SK-N-SH (cell line): ENCODE data around the gene SPOCK1. TPM values are rescaled to one million over a fixed set of nuclear protein-coding genes. Genes with fewer than 3 reads are reported as not detected.

Experiments
- CTCF ChIA-PET: fragments of 300-600, 350-600 bp; formaldehyde crosslinking; extraction: SDS; loops from one replicate; lab custom pipeline; 2021; lab: Yijun Ruan, JAX
- POLR2A ChIA-PET: fragments of 350-600 bp; sonication (Branson Sonifier 250); formaldehyde crosslinking; extraction: SDS; loops from one replicate; lab custom pipeline; 2020; ENCODE audit warnings: antibody characterized with exemption, inconsistent platforms; lab: Yijun Ruan, JAX
- DNase-seq: peaks from one replicate; pipeline ENCODE4 v3.0.0; 2012
- H2AFZ ChIP-seq: fragments of 200-600 bp; sonication (generic); 2 replicates; pipeline ENCODE4 v1.8.1; 2016; ENCODE audit warnings: antibody characterized with exemption, mild to moderate bottlenecking, low read depth
- H3F3A ChIP-seq: fragments of 200-600 bp; sonication (generic); replicated peaks from 2 replicates; pipeline ENCODE3; 2016; ENCODE audit warnings: antibody characterized with exemption, mild to moderate bottlenecking; ENCODE audit not compliant: insufficient read depth
- H3K27ac ChIP-seq, 2 experiments: fragments of 200-500 bp in 1 of 2; fragments of 200-600 bp in 1 of 2; sonication (Bioruptor generic) in 1 of 2; sonication (generic), shearing (Covaris generic) in 1 of 2; 2 replicates each; pipeline versions ENCODE4 v1.5.1 to v1.6.1; 2014 to 2016; ENCODE audit warnings: low read depth in 2 of 2, inconsistent platforms in 1 of 2, low read length in 1 of 2, mild to moderate bottlenecking in 1 of 2, mixed read lengths in 1 of 2
- H3K27me3 ChIP-seq: fragments of 200-600 bp; sonication (generic), shearing (Covaris generic); 2 replicates; pipeline ENCODE4 v1.6.1; 2016; ENCODE audit warnings: mixed run types; ENCODE audit not compliant: insufficient read depth
- H3K36me3 ChIP-seq, 2 experiments: fragments of 200-500 bp in 1 of 2; fragments of 200-600 bp in 1 of 2; sonication (Bioruptor generic) in 1 of 2; sonication (generic) in 1 of 2; replicated peaks in 1 of 2; 2 replicates each; pipeline versions ENCODE3 to v1.5.1; 2014 to 2016; ENCODE audit warnings: low read length in 1 of 2, mild to moderate bottlenecking in 1 of 2; ENCODE audit not compliant: insufficient read depth in 2 of 2, control insufficient read depth in 1 of 2
- H3K4me1 ChIP-seq, 2 experiments: fragments of 200-500 bp in 1 of 2; fragments of 200-600 bp in 1 of 2; sonication (Bioruptor generic) in 1 of 2; sonication (generic), shearing (Covaris generic) in 1 of 2; 2 replicates each; pipeline versions ENCODE4 v1.5.1 to v1.6.1; 2014 to 2016; ENCODE audit warnings: low read depth in 1 of 2, low read length in 1 of 2, mixed run types in 1 of 2; ENCODE audit not compliant: insufficient read depth in 2 of 2, control insufficient read depth in 1 of 2
- H3K4me2 ChIP-seq: fragments of 200-600 bp; sonication (generic), shearing (Covaris generic); 2 replicates; pipeline ENCODE4 v1.6.1; 2017; ENCODE audit warnings: mixed run types
- H3K4me3 ChIP-seq, 2 experiments: fragments of 200-500 bp in 1 of 2; fragments of 200-600 bp in 1 of 2; sonication (Bioruptor generic) in 1 of 2; sonication (generic), shearing (Covaris generic) in 1 of 2; 2 replicates each; pipeline versions ENCODE4 v1.5.1 to v1.8.1; 2014 to 2016; ENCODE audit warnings: low read depth in 2 of 2, inconsistent platforms in 1 of 2, low read length in 1 of 2, mild to moderate bottlenecking in 1 of 2, mixed read lengths in 1 of 2, moderate library complexity in 1 of 2
- H3K79me2 ChIP-seq: fragments of 200-600 bp; sonication (generic); 2 replicates; pipeline ENCODE4 v1.8.1; 2017; ENCODE audit warnings: mild to moderate bottlenecking; ENCODE audit not compliant: insufficient read depth
- H3K9ac ChIP-seq: fragments of 200-600 bp; sonication (generic); 2 replicates; pipeline ENCODE4 v1.6.1; 2017; ENCODE audit warnings: mixed run types
- H3K9me2 ChIP-seq: fragments of 200-600 bp; sonication (generic); 2 replicates; pipeline ENCODE4 v1.6.1; 2017; ENCODE audit warnings: mixed run types
- H3K9me3 ChIP-seq: fragments of 200-600 bp; sonication (generic); 2 replicates; pipeline ENCODE4 v1.6.1; 2017; ENCODE audit warnings: mixed run types, mild to moderate bottlenecking, moderate library complexity
- H4K20me1 ChIP-seq: fragments of 200-600 bp; sonication (generic); 2 replicates; pipeline ENCODE4 v1.6.1; 2017; ENCODE audit warnings: mild to moderate bottlenecking, mixed run types; ENCODE audit not compliant: insufficient read depth
- EZH2phosphoT487 ChIP-seq: fragments of 200-600 bp; sonication (generic); IDR thresholded peaks from 2 replicates; pipeline ENCODE4 v1.6.1; 2017; ENCODE audit warnings: low read depth, mixed run types, mild to moderate bottlenecking, antibody characterized with exemption, moderate library complexity, borderline replicate concordance
- FOSL2 ChIP-seq: IDR thresholded peaks from 2 replicates; pipeline ENCODE4 v1.4.0; 2012; ENCODE audit warnings: low read depth, mild to moderate bottlenecking, moderate library complexity, borderline replicate concordance
- FOXJ3 ChIP-seq: sonication (generic); formaldehyde crosslinking; IDR thresholded peaks from 2 replicates; pipeline ENCODE4 v1.5.1; 2020; ENCODE audit warnings: mild to moderate bottlenecking, missing genetic modification reagents
- FOXM1 ChIP-seq: IDR thresholded peaks from 2 replicates; pipeline ENCODE4 v1.4.0; 2012; ENCODE audit warnings: low read depth, mild to moderate bottlenecking
- GABPA ChIP-seq: IDR thresholded peaks from 2 replicates; pipeline ENCODE4 v1.4.0; 2012; ENCODE audit warnings: low read depth, mild to moderate bottlenecking
- GATA2 ChIP-seq: sonication (generic); formaldehyde crosslinking; IDR thresholded peaks from 2 replicates; pipeline ENCODE4 v1.5.0; 2020; ENCODE audit warnings: mild to moderate bottlenecking, missing genetic modification reagents
- MEF2A ChIP-seq: IDR thresholded peaks from 2 replicates; pipeline ENCODE4 v1.4.0; 2012; ENCODE audit warnings: low read depth, borderline replicate concordance
- NFIC ChIP-seq: IDR thresholded peaks from 2 replicates; pipeline ENCODE4 v1.4.0; 2012; ENCODE audit warnings: borderline replicate concordance
- RFX5 ChIP-seq: IDR thresholded peaks from 2 replicates; pipeline ENCODE4 v1.6.1; 2012; ENCODE audit warnings: mild to moderate bottlenecking, improper control_type of control experiment, low read length
- RXRA ChIP-seq: IDR thresholded peaks from 2 replicates; pipeline ENCODE4 v1.4.0; 2012; ENCODE audit warnings: low read depth, mild to moderate bottlenecking, borderline replicate concordance
- TAF1 ChIP-seq: IDR thresholded peaks from 2 replicates; pipeline ENCODE4 v1.6.1; 2012; ENCODE audit warnings: low read depth, mild to moderate bottlenecking, low read length, moderate library complexity, borderline replicate concordance
- TEAD4 ChIP-seq: IDR thresholded peaks from 2 replicates; pipeline ENCODE4 v1.4.0; 2012; ENCODE audit warnings: mild to moderate bottlenecking, borderline replicate concordance; ENCODE audit not compliant: insufficient read depth
- YY1 ChIP-seq: IDR thresholded peaks from 2 replicates; pipeline ENCODE4 v1.4.0; 2012; ENCODE audit warnings: low read depth, mild to moderate bottlenecking
- WGBS: methylation state at CpG from one replicate; pipeline ENCODE4 v1.1.6; 2017; ENCODE audit warnings: low lambda C conversion rate; 5-methylcytosine and 5-hydroxymethylcytosine counted together
- polyA plus RNA-seq, 3 experiments: library from polyadenylated mRNA; depleted of rRNA; stranded (reverse); fragments of >200 nt; gene quantifications; 2 replicates each; pipeline ENCODE4 v1.2.3, GENCODE V29; 2012
- TF ChIP-seq, protein P1 (sequence below): fragments of 150-350 bp; IDR thresholded peaks from 2 replicates; pipeline ENCODE4 v1.6.1; 2016; ENCODE audit warnings: mild to moderate bottlenecking, low read depth, low read length
- TF ChIP-seq, protein P2 (sequence below): IDR thresholded peaks from 2 replicates; pipeline ENCODE4 v1.4.0; 2012; ENCODE audit warnings: low read depth
- TF ChIP-seq, protein P3 (sequence below): IDR thresholded peaks from 2 replicates; pipeline ENCODE4 v1.4.0; 2012; ENCODE audit warnings: low read depth, borderline replicate concordance
- TF ChIP-seq, protein P4 (sequence below): fragments of 200-600 bp; sonication (generic); IDR thresholded peaks from 2 replicates; pipeline ENCODE4 v1.6.1; 2017; ENCODE audit warnings: antibody characterized with exemption, mild to moderate bottlenecking, moderate library complexity
- TF ChIP-seq, protein P5 (sequence below): IDR thresholded peaks from 2 replicates; pipeline ENCODE4; 2012
- TF ChIP-seq, protein P6 (sequence below): IDR thresholded peaks from 2 replicates; pipeline ENCODE4 v1.4.0; 2012; ENCODE audit warnings: low read depth, borderline replicate concordance
- TF ChIP-seq, protein P7 (sequence below): IDR thresholded peaks from 2 replicates; pipeline ENCODE4 v1.6.1; 2012; ENCODE audit warnings: mild to moderate bottlenecking, low read depth, low read length, moderate library complexity

The SPOCK1 gene
- polyA plus RNA-seq, 1 of the 3 experiments (the other 2 are of a cell fraction): 11.3 TPM

DNA sequence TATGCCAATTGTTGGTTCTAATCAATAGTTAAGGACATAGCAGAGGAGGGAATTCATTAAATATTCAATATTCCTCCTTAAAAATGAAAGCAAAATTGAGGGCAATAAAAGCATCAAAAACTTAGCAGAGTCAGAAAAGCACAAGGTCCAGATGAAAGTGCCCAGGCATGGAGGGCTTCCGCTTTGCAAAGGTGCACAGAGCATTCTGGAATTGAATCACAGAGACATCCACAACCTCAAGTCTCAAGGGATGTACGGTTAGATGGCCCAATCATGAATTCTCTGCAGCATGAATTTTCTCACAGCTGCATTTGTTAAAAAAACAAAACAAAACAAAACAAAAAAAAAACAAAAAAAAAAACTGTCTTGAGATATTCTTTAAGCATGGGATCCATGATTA is 253.7 kb downstream of the SPOCK1 start:
- 70% methylated on average over 2 of the region's 2 CpGs for WGBS

More for the DNA sequence above, 253.7 kb downstream of the SPOCK1 start:
- Histone ChIP-seq H3K4me2 (no peak overlapping the region), H4K20me1 (no peaks in the 10 kb centered on the region), H3K9me3 (no peaks in the 10 kb centered on the region), H3K36me3 (no peaks in the 10 kb centered on the region), H3K9ac (no peak overlapping the region), H3K79me2 (peaks cover 5% of the 10 kb centered on the region; the same call in 1 of the 2 replicates), H3K9me2 (no peaks in the 10 kb centered on the region), H3K4me3 (no peak overlapping the region), H3F3A (no peaks in the 10 kb centered on the region), H3K4me1 (no peaks in the 10 kb centered on the region; a peak in 1 of 4 replicates), H2AFZ (no peak overlapping the region), H3K27ac (no peak overlapping the region), H3K27me3 (no peaks in the 10 kb centered on the region)
- TF ChIP-seq, protein P1, sequence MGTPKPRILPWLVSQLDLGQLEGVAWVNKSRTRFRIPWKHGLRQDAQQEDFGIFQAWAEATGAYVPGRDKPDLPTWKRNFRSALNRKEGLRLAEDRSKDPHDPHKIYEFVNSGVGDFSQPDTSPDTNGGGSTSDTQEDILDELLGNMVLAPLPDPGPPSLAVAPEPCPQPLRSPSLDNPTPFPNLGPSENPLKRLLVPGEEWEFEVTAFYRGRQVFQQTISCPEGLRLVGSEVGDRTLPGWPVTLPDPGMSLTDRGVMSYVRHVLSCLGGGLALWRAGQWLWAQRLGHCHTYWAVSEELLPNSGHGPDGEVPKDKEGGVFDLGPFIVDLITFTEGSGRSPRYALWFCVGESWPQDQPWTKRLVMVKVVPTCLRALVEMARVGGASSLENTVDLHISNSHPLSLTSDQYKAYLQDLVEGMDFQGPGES: no peak
- TF ChIP-seq, protein P2, sequence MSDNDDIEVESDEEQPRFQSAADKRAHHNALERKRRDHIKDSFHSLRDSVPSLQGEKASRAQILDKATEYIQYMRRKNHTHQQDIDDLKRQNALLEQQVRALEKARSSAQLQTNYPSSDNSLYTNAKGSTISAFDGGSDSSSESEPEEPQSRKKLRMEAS: no peak
- TF ChIP-seq, protein P3, sequence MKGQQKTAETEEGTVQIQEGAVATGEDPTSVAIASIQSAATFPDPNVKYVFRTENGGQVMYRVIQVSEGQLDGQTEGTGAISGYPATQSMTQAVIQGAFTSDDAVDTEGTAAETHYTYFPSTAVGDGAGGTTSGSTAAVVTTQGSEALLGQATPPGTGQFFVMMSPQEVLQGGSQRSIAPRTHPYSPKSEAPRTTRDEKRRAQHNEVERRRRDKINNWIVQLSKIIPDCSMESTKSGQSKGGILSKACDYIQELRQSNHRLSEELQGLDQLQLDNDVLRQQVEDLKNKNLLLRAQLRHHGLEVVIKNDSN: no peak
- no peak for TF ChIP-seq FOSL2
- TF ChIP-seq RFX5: no peak
- TF ChIP-seq, protein P4, sequence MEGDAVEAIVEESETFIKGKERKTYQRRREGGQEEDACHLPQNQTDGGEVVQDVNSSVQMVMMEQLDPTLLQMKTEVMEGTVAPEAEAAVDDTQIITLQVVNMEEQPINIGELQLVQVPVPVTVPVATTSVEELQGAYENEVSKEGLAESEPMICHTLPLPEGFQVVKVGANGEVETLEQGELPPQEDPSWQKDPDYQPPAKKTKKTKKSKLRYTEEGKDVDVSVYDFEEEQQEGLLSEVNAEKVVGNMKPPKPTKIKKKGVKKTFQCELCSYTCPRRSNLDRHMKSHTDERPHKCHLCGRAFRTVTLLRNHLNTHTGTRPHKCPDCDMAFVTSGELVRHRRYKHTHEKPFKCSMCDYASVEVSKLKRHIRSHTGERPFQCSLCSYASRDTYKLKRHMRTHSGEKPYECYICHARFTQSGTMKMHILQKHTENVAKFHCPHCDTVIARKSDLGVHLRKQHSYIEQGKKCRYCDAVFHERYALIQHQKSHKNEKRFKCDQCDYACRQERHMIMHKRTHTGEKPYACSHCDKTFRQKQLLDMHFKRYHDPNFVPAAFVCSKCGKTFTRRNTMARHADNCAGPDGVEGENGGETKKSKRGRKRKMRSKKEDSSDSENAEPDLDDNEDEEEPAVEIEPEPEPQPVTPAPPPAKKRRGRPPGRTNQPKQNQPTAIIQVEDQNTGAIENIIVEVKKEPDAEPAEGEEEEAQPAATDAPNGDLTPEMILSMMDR: no peak
- TF ChIP-seq GABPA: no peak
- TF ChIP-seq EZH2phosphoT487: no peak
- TF ChIP-seq MEF2A: no peak
- TF ChIP-seq, protein P5, sequence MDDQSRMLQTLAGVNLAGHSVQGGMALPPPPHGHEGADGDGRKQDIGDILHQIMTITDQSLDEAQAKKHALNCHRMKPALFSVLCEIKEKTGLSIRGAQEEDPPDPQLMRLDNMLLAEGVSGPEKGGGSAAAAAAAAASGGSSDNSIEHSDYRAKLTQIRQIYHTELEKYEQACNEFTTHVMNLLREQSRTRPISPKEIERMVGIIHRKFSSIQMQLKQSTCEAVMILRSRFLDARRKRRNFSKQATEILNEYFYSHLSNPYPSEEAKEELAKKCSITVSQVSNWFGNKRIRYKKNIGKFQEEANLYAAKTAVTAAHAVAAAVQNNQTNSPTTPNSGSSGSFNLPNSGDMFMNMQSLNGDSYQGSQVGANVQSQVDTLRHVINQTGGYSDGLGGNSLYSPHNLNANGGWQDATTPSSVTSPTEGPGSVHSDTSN: no peak
- TF ChIP-seq, protein P6, sequence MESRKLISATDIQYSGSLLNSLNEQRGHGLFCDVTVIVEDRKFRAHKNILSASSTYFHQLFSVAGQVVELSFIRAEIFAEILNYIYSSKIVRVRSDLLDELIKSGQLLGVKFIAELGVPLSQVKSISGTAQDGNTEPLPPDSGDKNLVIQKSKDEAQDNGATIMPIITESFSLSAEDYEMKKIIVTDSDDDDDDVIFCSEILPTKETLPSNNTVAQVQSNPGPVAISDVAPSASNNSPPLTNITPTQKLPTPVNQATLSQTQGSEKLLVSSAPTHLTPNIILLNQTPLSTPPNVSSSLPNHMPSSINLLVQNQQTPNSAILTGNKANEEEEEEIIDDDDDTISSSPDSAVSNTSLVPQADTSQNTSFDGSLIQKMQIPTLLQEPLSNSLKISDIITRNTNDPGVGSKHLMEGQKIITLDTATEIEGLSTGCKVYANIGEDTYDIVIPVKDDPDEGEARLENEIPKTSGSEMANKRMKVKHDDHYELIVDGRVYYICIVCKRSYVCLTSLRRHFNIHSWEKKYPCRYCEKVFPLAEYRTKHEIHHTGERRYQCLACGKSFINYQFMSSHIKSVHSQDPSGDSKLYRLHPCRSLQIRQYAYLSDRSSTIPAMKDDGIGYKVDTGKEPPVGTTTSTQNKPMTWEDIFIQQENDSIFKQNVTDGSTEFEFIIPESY: no peak
- no peak for TF ChIP-seq FOXM1
- TF ChIP-seq GATA2 (CRISPR knock-in tag): no peak
- no peak for TF ChIP-seq TAF1
- TF ChIP-seq NFIC: no peak
- TF ChIP-seq YY1: no peak
- TF ChIP-seq, protein P7, sequence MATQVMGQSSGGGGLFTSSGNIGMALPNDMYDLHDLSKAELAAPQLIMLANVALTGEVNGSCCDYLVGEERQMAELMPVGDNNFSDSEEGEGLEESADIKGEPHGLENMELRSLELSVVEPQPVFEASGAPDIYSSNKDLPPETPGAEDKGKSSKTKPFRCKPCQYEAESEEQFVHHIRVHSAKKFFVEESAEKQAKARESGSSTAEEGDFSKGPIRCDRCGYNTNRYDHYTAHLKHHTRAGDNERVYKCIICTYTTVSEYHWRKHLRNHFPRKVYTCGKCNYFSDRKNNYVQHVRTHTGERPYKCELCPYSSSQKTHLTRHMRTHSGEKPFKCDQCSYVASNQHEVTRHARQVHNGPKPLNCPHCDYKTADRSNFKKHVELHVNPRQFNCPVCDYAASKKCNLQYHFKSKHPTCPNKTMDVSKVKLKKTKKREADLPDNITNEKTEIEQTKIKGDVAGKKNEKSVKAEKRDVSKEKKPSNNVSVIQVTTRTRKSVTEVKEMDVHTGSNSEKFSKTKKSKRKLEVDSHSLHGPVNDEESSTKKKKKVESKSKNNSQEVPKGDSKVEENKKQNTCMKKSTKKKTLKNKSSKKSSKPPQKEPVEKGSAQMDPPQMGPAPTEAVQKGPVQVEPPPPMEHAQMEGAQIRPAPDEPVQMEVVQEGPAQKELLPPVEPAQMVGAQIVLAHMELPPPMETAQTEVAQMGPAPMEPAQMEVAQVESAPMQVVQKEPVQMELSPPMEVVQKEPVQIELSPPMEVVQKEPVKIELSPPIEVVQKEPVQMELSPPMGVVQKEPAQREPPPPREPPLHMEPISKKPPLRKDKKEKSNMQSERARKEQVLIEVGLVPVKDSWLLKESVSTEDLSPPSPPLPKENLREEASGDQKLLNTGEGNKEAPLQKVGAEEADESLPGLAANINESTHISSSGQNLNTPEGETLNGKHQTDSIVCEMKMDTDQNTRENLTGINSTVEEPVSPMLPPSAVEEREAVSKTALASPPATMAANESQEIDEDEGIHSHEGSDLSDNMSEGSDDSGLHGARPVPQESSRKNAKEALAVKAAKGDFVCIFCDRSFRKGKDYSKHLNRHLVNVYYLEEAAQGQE: no peak
- no peak for TF ChIP-seq RXRA
- no peak for TF ChIP-seq TEAD4
- no peak for TF ChIP-seq FOXJ3
- POLR2A ChIA-PET: no interaction called here
- CTCF ChIA-PET: no interaction called here
- no peak for DNase-seq
